Trophoblast cell (in vitro differentiated cells and primary cell): Measurements from ENCODE around the gene P4HTM.

Source experiments
- DNase-seq, 2 donors: peaks; one replicate each; pipeline ENCODE4 v3.0.0-alpha.2; 2016
- H2AFZ ChIP-seq: 2 replicates; pipeline ENCODE4 v1.6.1; 2013; ENCODE audit warnings: low read length, moderate library complexity, mild to moderate bottlenecking; ENCODE audit not compliant: insufficient read depth, poor library complexity
- H2AK5ac ChIP-seq: 2 replicates; pipeline ENCODE4 v1.6.1; 2013; ENCODE audit warnings: mild to moderate bottlenecking, low read length
- H2BK120ac ChIP-seq: 2 replicates; pipeline ENCODE4 v1.6.1; 2013; ENCODE audit warnings: low read length, mild to moderate bottlenecking, moderate library complexity; ENCODE audit not compliant: insufficient read depth, poor library complexity
- H2BK12ac ChIP-seq: 2 replicates; pipeline ENCODE4 v1.6.1; 2013; ENCODE audit warnings: mild to moderate bottlenecking, low read length, moderate library complexity
- H2BK5ac ChIP-seq: 2 replicates; pipeline ENCODE4 v1.6.1; 2013; ENCODE audit warnings: low read length, low read depth, moderate library complexity, mild to moderate bottlenecking; ENCODE audit not compliant: poor library complexity
- H3K14ac ChIP-seq: 2 replicates; pipeline ENCODE4 v1.6.1; 2013; ENCODE audit warnings: mild to moderate bottlenecking, low read length
- H3K18ac ChIP-seq: 2 replicates; pipeline ENCODE4 v1.6.1; 2013; ENCODE audit warnings: mild to moderate bottlenecking, low read length
- H3K23ac ChIP-seq: 2 replicates; pipeline ENCODE4 v1.6.1; 2013; ENCODE audit warnings: low read length
- H3K27ac ChIP-seq: 2 replicates; pipeline ENCODE4 v1.5.1; 2013; ENCODE audit warnings: low read depth, mild to moderate bottlenecking, inconsistent platforms, low read length, moderate library complexity
- H3K27me3 ChIP-seq: 2 replicates; pipeline ENCODE4 v1.6.1; 2013; ENCODE audit warnings: inconsistent platforms, mild to moderate bottlenecking, low read length, moderate library complexity; ENCODE audit not compliant: insufficient read depth
- H3K36me3 ChIP-seq, 2 experiments: 1 replicate in 1 of 2; 2 replicates in 1 of 2; pipeline ENCODE4 v1.6.1; 2013; ENCODE audit warnings: low read length in 2 of 2, mild to moderate bottlenecking in 2 of 2, moderate library complexity in 1 of 2; ENCODE audit not compliant: insufficient read depth in 2 of 2, control insufficient read depth in 1 of 2
- H3K4ac ChIP-seq: 2 replicates; pipeline ENCODE4 v1.6.1; 2013; ENCODE audit warnings: low read depth, mild to moderate bottlenecking, low read length, moderate library complexity
- H3K4me1 ChIP-seq, 2 experiments: 1 replicate in 1 of 2; 2 replicates in 1 of 2; pipeline ENCODE4 v1.6.1; 2013; ENCODE audit warnings: low read length in 2 of 2, mild to moderate bottlenecking in 2 of 2, moderate library complexity in 1 of 2; ENCODE audit not compliant: insufficient read depth in 2 of 2, control insufficient read depth in 1 of 2
- H3K4me2 ChIP-seq: 2 replicates; pipeline ENCODE4 v1.6.1; 2013; ENCODE audit warnings: inconsistent platforms, mild to moderate bottlenecking, low read length, moderate library complexity
- H3K4me3 ChIP-seq: 2 replicates; pipeline ENCODE4 v1.5.1; 2013; ENCODE audit warnings: mild to moderate bottlenecking, low read depth, low read length, inconsistent platforms
- H3K79me1 ChIP-seq: one replicate; pipeline ENCODE4 v1.6.1; 2013; ENCODE audit warnings: low read length
- H3K79me2 ChIP-seq: 2 replicates; pipeline ENCODE4 v1.6.1; 2013; ENCODE audit warnings: low read length, mild to moderate bottlenecking; ENCODE audit not compliant: control insufficient read depth, insufficient read depth, poor library complexity
- H3K9ac ChIP-seq: 2 replicates; pipeline ENCODE4 v1.6.1; 2013; ENCODE audit warnings: mild to moderate bottlenecking, low read length
- H3K9me3 ChIP-seq: 2 replicates; pipeline ENCODE4 v1.6.1; 2013; ENCODE audit warnings: low read depth, mild to moderate bottlenecking, control low read depth, inconsistent platforms, low read length; ENCODE audit not compliant: insufficient read depth
- H4K12ac ChIP-seq: 2 replicates; pipeline ENCODE4 v1.6.1; 2013; ENCODE audit warnings: low read depth, mild to moderate bottlenecking, low read length, moderate library complexity
- H4K8ac ChIP-seq: 2 replicates; pipeline ENCODE4 v1.6.1; 2013; ENCODE audit warnings: low read depth, mild to moderate bottlenecking, low read length, moderate library complexity
- H4K91ac ChIP-seq: one replicate; pipeline ENCODE4 v1.6.1; 2013; ENCODE audit warnings: low read depth, mild to moderate bottlenecking, low read length, moderate library complexity
- WGBS: extraction: QIAGEN DNeasy Blood & Tissue Kit; methylation state at CpG from one replicate; pipeline ENCODE4 v1.1.7; 2013; ENCODE audit warnings: missing lambda C conversion rate; ENCODE audit not compliant: insufficient read length, insufficient coverage; ENCODE audit errors: extremely low coverage; 5-methylcytosine and 5-hydroxymethylcytosine counted together

Gene P4HTM

DNA sequence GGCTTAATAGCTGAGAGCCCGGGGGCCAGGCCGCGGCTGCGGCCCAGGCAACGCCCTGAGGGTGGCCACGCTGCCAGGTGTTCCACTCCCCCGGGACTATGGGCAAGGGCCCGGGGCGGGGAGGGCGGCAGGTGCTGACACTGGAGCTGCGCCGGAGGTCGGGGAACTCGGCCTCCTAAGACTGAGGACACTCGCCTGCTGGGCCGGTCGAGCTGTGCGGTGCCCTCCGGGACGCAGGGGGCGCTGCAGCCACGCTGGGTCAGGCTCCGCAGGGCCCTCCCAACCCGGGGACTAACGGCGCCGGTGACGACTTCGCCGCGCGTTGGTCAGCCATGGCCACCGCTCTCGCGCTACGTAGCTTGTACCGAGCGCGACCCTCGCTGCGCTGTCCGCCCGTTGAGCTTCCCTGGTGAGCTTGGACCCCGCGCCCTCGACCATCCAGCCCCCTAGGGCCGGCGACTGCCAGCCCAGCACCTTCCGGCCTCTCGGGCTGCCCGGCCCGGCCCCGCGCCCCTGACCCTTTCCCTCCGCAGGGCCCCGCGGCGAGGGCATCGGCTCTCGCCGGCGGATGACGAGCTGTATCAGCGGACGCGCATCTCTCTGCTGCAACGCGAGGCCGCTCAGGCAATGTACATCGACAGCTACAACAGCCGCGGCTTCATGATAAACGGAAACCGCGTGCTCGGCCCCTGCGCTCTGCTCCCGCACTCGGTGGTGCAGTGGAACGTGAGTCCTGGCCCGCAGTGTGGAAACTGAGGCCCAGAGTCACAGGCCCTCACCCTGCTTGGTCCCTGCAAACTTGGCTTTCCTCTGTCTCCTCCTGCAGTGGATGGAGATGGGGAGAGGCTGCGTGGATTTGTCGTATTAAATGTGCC, 32.0 kb downstream of the P4HTM start, which contains the start of gene NDUFAF3:
Gene NDUFAF3, plus strand, starts transcription at position 309 of the 875 bp plus-strand sequence. Its CDS starts 24 bp downstream, at position 333.
- WGBS, result no CpG with 5 or more reads among the region's 83 CpGs
- Histone ChIP-seq H3K14ac (peak within 1 kb of the TSS; percentile 92), H3K18ac (peak within 1 kb of the TSS; percentile 97), H3K27ac (peak within 1 kb of the TSS; percentile 99), H3K27me3 (no peaks in the 10 kb centered on the region), H3K4me2 (peak within 1 kb of the TSS; percentile 96), H2BK120ac (peak within 1 kb of the TSS; percentile 81), H3K36me3 (peaks cover 33 to 42% of the 10 kb centered on the region in 2 experiments), H4K91ac (peak within 1 kb of the TSS; percentile 94), H4K12ac (peak within 1 kb of the TSS; percentile 88), H2BK12ac (peak within 1 kb of the TSS; percentile 12), H3K9me3 (peaks cover 4% of the 10 kb centered on the region), H3K4me1 (peaks cover 14 to 23% of the 10 kb centered on the region in 2 experiments), H4K8ac (peak within 1 kb of the TSS; percentile 97), H2BK5ac (peak within 1 kb of the TSS; percentile 95), H2AFZ (peak within 1 kb of the TSS; percentile 80), H3K4me3 (peak within 1 kb of the TSS; percentile 89), H3K4ac (peak within 1 kb of the TSS; percentile 84), H2AK5ac (peak within 1 kb of the TSS; percentile 78), H3K23ac (no peak within 1 kb of the TSS), H3K79me2 (peaks cover 21% of the 10 kb centered on the region), H3K9ac (peak within 1 kb of the TSS; percentile 95), H3K79me1 (peaks cover 27% of the 10 kb centered on the region)
- DNase-seq, result peak; percentile 98 to 99

GRCh38 chr3:49022688-49023171, 32.7 kb downstream of the P4HTM start:
- H3K9ac ChIP-seq, result peak overlapping the region; percentile 95
- H2AFZ ChIP-seq, result peak overlapping the region; percentile 80
- DNase-seq, result no peak
- H3K36me3 ChIP-seq, result peaks cover 38 to 45% of the 10 kb centered on the region in 2 experiments
- H3K4me1 ChIP-seq, result peaks cover 11 to 17% of the 10 kb centered on the region in 2 experiments
- no peak overlapping the region for H4K12ac ChIP-seq
- H3K27ac ChIP-seq, result peak overlapping the region; percentile 99
- H3K79me2 ChIP-seq, result peaks cover 21% of the 10 kb centered on the region
- peak overlapping the region; percentile 89 for H3K4me3 ChIP-seq
- peak overlapping the region; percentile 96 for H3K4me2 ChIP-seq
- peak overlapping the region; percentile 95 for H2BK5ac ChIP-seq
- no peak overlapping the region for H3K23ac ChIP-seq
- peak overlapping the region; percentile 93 for H4K91ac ChIP-seq
- H3K18ac ChIP-seq, result peak overlapping the region; percentile 97
- no CpG with 5 or more reads among the region's 12 CpGs for WGBS
- H2AK5ac ChIP-seq, result peak overlapping the region; percentile 78
- peaks cover 25% of the 10 kb centered on the region for H3K79me1 ChIP-seq
- peaks cover 4% of the 10 kb centered on the region for H3K9me3 ChIP-seq
- H4K8ac ChIP-seq, result peak overlapping the region; percentile 97
- H3K4ac ChIP-seq, result peak overlapping the region; percentile 84
- no peaks in the 10 kb centered on the region for H3K27me3 ChIP-seq
- no peak overlapping the region for H2BK12ac ChIP-seq
- H2BK120ac ChIP-seq, result no peak overlapping the region
- peak overlapping the region; percentile 92 for H3K14ac ChIP-seq

- no peak overlapping the region for H4K12ac ChIP-seq
- H3K23ac ChIP-seq, result no peak overlapping the region
- DNase-seq, result no peak
- H3K79me2 ChIP-seq, result peaks cover 21% of the 10 kb centered on the region
- no peak overlapping the region for H3K4ac ChIP-seq
- no peak overlapping the region for H2AK5ac ChIP-seq
- WGBS, result no CpG with 5 or more reads among the region's 4 CpGs
- H3K4me2 ChIP-seq, result no peak overlapping the region
- H2BK120ac ChIP-seq, result no peak overlapping the region
- H3K27me3 ChIP-seq, result no peaks in the 10 kb centered on the region
- no peak overlapping the region for H3K18ac ChIP-seq
- peaks cover 19 to 24% of the 10 kb centered on the region in 2 experiments for H3K4me1 ChIP-seq
- H2BK5ac ChIP-seq, result no peak overlapping the region
- H2AFZ ChIP-seq, result no peak overlapping the region
- no peak overlapping the region for H3K14ac ChIP-seq
- no peak overlapping the region for H3K27ac ChIP-seq
- no peak overlapping the region for H3K9ac ChIP-seq
- H2BK12ac ChIP-seq, result no peak overlapping the region
- peaks cover 19% of the 10 kb centered on the region for H3K79me1 ChIP-seq
- peaks cover 46 to 47% of the 10 kb centered on the region in 2 experiments for H3K36me3 ChIP-seq
- no peak overlapping the region for H3K4me3 ChIP-seq
- H4K8ac ChIP-seq, result no peak overlapping the region
- no peak overlapping the region for H4K91ac ChIP-seq
- H3K9me3 ChIP-seq, result peaks cover 4% of the 10 kb centered on the region
Measured at GRCh38 chr3:49023775-49024174, 33.7 kb downstream of the P4HTM start.

- Histone ChIP-seq H3K4me3 (no peak overlapping the region), H2BK120ac (no peak overlapping the region), H3K27me3 (no peaks in the 10 kb centered on the region), H3K27ac (no peak overlapping the region), H3K18ac (no peak overlapping the region), H3K4ac (no peak overlapping the region), H4K91ac (no peak overlapping the region), H3K9me3 (peaks cover 4% of the 10 kb centered on the region), H3K4me1 (peaks cover 20 to 26% of the 10 kb centered on the region in 2 experiments), H3K9ac (no peak overlapping the region), H4K12ac (no peak overlapping the region), H4K8ac (no peak overlapping the region), H3K36me3 (peaks cover 46 to 47% of the 10 kb centered on the region in 2 experiments), H3K79me1 (peaks cover 22% of the 10 kb centered on the region), H3K23ac (no peak overlapping the region), H2BK12ac (no peak overlapping the region), H3K79me2 (peaks cover 26% of the 10 kb centered on the region), H3K14ac (no peak overlapping the region), H2AK5ac (no peak overlapping the region), H2BK5ac (no peak overlapping the region), H2AFZ (no peak overlapping the region), H3K4me2 (no peak overlapping the region)
- WGBS, result no CpG with 5 or more reads among the region's 5 CpGs
- no peak for DNase-seq
Measured at GRCh38 chr3:49024449-49024848, 34.4 kb downstream of the P4HTM start.
